GM23338 (cell line): Measurements from ENCODE around the gene BMPER. TPM values are rescaled to one million over a fixed set of nuclear protein-coding genes. Genes with fewer than 3 reads are reported as not detected.

Source experiments
- ATAC-seq: fragments of 200-7000 bp; cut with Tn5 transposase; 3 replicates; pipeline ENCODE4 v1.9.1; 2020
- DNase-seq: peaks from one replicate; pipeline ENCODE4 v3.0.0-alpha.2; 2015; ENCODE audit warnings: low spot score
- H2AFZ ChIP-seq: fragments of 200-600 bp; sonication (generic); 2 replicates; pipeline ENCODE4 v1.8.0; 2016; ENCODE audit warnings: antibody characterized with exemption, mild to moderate bottlenecking, moderate library complexity
- H3F3A ChIP-seq: fragments of 200-600 bp; sonication (generic); replicated peaks from 2 replicates; pipeline ENCODE4 v1.8.0; 2017; ENCODE audit warnings: antibody characterized with exemption, mixed run types, low read depth
- H3K27ac ChIP-seq: fragments of 200-600 bp; sonication (generic); 2 replicates; pipeline ENCODE4 v1.6.1; 2016; ENCODE audit warnings: low read depth
- H3K27me3 ChIP-seq: fragments of 200-600 bp; sonication (generic); 2 replicates; pipeline ENCODE4 v1.8.0; 2016; ENCODE audit warnings: mild to moderate bottlenecking, mixed run types, moderate library complexity; ENCODE audit not compliant: insufficient read depth
- H3K36me3 ChIP-seq: fragments of 200-600 bp; sonication (generic); 2 replicates; pipeline ENCODE4 v1.8.0; 2016; ENCODE audit warnings: mild to moderate bottlenecking; ENCODE audit not compliant: insufficient read depth
- H3K4me1 ChIP-seq: fragments of 200-600 bp; sonication (generic); 2 replicates; pipeline ENCODE4 v1.8.0; 2016; ENCODE audit warnings: mild to moderate bottlenecking, moderate library complexity; ENCODE audit not compliant: insufficient read depth
- H3K4me2 ChIP-seq: fragments of 200-600 bp; sonication (generic); 2 replicates; pipeline ENCODE4 v1.7.1; 2017; ENCODE audit warnings: mixed run types
- H3K4me3 ChIP-seq: fragments of 200-600 bp; sonication (generic); 2 replicates; pipeline ENCODE4 v1.6.1; 2016; ENCODE audit warnings: mixed run types
- H3K79me2 ChIP-seq: fragments of 200-600 bp; sonication (generic); replicated peaks from 2 replicates; pipeline ENCODE4 v1.8.0; 2017; ENCODE audit warnings: mild to moderate bottlenecking; ENCODE audit not compliant: insufficient read depth
- H3K9me2 ChIP-seq: fragments of 200-600 bp; sonication (generic); 2 replicates; pipeline ENCODE4 v1.8.0; 2017; ENCODE audit not compliant: insufficient read depth
- H4K20me1 ChIP-seq: fragments of 200-600 bp; sonication (generic); replicated peaks from 2 replicates; pipeline ENCODE4 v1.8.0; 2017; ENCODE audit warnings: mild to moderate bottlenecking; ENCODE audit not compliant: insufficient read depth
- H3K27ac Mint-ChIP-seq: 2 replicates; pipeline ENCODE4 v1.8.0; 2020; ENCODE audit warnings: inconsistent platforms, mild to moderate bottlenecking, moderate library complexity, mixed read lengths
- H3K27me3 Mint-ChIP-seq: 3 replicates; pipeline ENCODE4 v1.8.0; 2022; ENCODE audit warnings: low read depth, mild to moderate bottlenecking, moderate library complexity, mixed read lengths, inconsistent platforms; ENCODE audit not compliant: insufficient read depth, poor library complexity
- H3K36me3 Mint-ChIP-seq: 3 replicates; pipeline ENCODE4 v1.8.0; 2021; ENCODE audit warnings: low read depth, mild to moderate bottlenecking, inconsistent platforms, moderate library complexity, mixed read lengths
- H3K4me1 Mint-ChIP-seq: 3 replicates; pipeline ENCODE4 v1.8.0; 2020; ENCODE audit warnings: mild to moderate bottlenecking, inconsistent platforms, mixed read lengths
- H3K4me3 Mint-ChIP-seq: 3 replicates; pipeline ENCODE4 v1.8.0; 2021; ENCODE audit warnings: moderate library complexity, mild to moderate bottlenecking, inconsistent platforms, mixed read lengths
- H3K9me3 Mint-ChIP-seq: 3 replicates; pipeline ENCODE4 v1.8.0; 2020; ENCODE audit warnings: moderate library complexity, mild to moderate bottlenecking, inconsistent platforms, mixed read lengths
- CREB1 ChIP-seq: fragments of 250-450 bp; sonication (Bioruptor Pico); IDR thresholded peaks from 2 replicates; pipeline ENCODE4 v1.5.0; 2020; ENCODE audit warnings: low read depth, mild to moderate bottlenecking, moderate library complexity
- EZH2 ChIP-seq: fragments of 200-600 bp; sonication (generic); IDR thresholded peaks from one replicate; pipeline ENCODE4 v1.8.0; 2017; ENCODE audit warnings: antibody characterized with exemption, mild to moderate bottlenecking, low read depth; ENCODE audit not compliant: unreplicated experiment
- EZH2phosphoT487 ChIP-seq: fragments of 200-600 bp; sonication (generic); IDR thresholded peaks from one replicate; pipeline ENCODE4 v1.8.1; 2018; ENCODE audit warnings: antibody characterized with exemption; ENCODE audit not compliant: unreplicated experiment
- JUNB ChIP-seq: IDR thresholded peaks from one replicate; pipeline ENCODE4 v1.6.1; 2016; ENCODE audit warnings: antibody characterized with exemption; ENCODE audit not compliant: unreplicated experiment
- NANOG ChIP-seq: IDR thresholded peaks from 2 replicates; pipeline ENCODE4 v1.6.1; 2016; ENCODE audit warnings: antibody characterized with exemption, borderline replicate concordance
- POLR2AphosphoS5 ChIP-seq: IDR thresholded peaks from 2 replicates; pipeline ENCODE4 v1.6.1; 2016; ENCODE audit warnings: antibody characterized with exemption, low read depth
- STAT1 ChIP-seq: IDR thresholded peaks from one replicate; pipeline ENCODE4 v1.6.1; 2016; ENCODE audit warnings: antibody characterized with exemption; ENCODE audit not compliant: unreplicated experiment
- ZNF114 ChIP-seq: fragments of 250-450 bp; sonication (Bioruptor Pico); IDR thresholded peaks from 2 replicates; pipeline ENCODE4 v1.5.0; 2020; ENCODE audit warnings: mild to moderate bottlenecking, moderate library complexity
- ZNF331 ChIP-seq: fragments of 250-450 bp; sonication (Bioruptor Pico); IDR thresholded peaks from 2 replicates; pipeline ENCODE4 v1.5.0; 2020; ENCODE audit warnings: low read depth, mild to moderate bottlenecking, moderate library complexity
- polyA plus RNA-seq: library from polyadenylated mRNA; unstranded; fragments of >200 nt; fragmentation: Nextera tagmentation; extraction: Ambion mirVana; gene quantifications from 2 replicates; pipeline ENCODE4 v1.2.1, GENCODE V29; 2016
- total RNA-seq: library from RNA; depleted of rRNA; stranded (reverse); fragments of >200 nt; shearing (Covaris generic); gene quantifications from 2 replicates; pipeline ENCODE4 v1.2.3, GENCODE V29; 2014
- TF ChIP-seq, protein P1 (sequence below): fragments of 250-450 bp; sonication (Bioruptor Pico); IDR thresholded peaks from 2 replicates; pipeline ENCODE4 v1.5.0; 2020; ENCODE audit warnings: mild to moderate bottlenecking, moderate library complexity
- TF ChIP-seq, protein P2 (sequence below): IDR thresholded peaks from 2 replicates; pipeline ENCODE4 v1.6.1; 2016; ENCODE audit warnings: antibody characterized with exemption
- TF ChIP-seq, protein P3 (sequence below): IDR thresholded peaks from one replicate; pipeline ENCODE4 v1.6.1; 2018; ENCODE audit warnings: antibody characterized with exemption; ENCODE audit not compliant: unreplicated experiment
- TF ChIP-seq, protein P4 (sequence below), 2 experiments: fragments of 200-600 bp in 1 of 2; sonication (generic) in 1 of 2; conservative IDR thresholded peaks; 2 replicates each; pipeline versions ENCODE4 v1.5.1 to v1.6.1; 2016 to 2017; ENCODE audit warnings: antibody characterized with exemption in 2 of 2, low read depth in 2 of 2, mild to moderate bottlenecking in 2 of 2, moderate library complexity in 1 of 2

Gene BMPER
- total and polyA plus RNA-seq, 2 experiments from 2014 or later: 0.53 to 1.4 TPM

DNA sequence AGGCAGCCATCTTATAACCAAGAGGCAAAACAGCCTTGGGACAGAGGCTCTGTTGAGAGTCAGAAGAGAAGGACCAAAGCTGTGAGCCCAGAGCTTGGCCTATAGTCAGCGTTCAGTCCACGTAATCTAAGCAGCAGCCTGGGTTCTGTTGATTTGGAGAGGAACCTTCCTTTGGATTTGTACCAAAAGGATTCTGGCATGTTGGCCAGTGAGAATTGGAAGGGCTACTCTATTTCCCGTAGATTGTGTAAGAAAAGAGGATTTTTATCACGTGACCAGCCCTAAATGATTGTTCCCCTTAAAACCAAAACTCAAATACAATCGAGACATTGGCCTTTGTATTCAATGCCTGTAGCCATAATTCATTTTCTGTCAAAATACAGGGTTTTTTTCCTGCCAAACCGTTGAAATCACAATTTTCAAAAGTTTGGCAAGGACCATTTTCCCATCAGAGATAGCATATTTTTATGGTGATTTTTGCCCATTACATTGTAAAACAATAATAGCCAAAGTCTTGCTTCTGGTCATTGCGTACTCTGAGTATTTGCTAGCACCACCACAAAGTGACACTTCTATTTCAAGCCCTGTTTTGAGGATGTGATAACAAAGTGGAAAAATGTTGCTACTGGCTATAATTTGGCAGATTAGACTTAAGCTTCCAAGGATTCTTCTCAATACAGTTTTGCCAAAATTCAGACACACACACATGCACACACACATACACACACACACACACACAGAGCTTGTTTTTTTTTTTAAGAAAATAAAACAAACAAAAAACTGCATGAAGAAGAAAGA is 23.1 kb upstream of the BMPER start:
- Histone ChIP-seq H3K27me3 (no peaks in the 10 kb centered on the region), H3K79me2 (no peaks in the 10 kb centered on the region), H4K20me1 (no peaks in the 10 kb centered on the region), H3K36me3 (no peaks in the 10 kb centered on the region; the same call in 1 of the 2 replicates), H3F3A (no peaks in the 10 kb centered on the region), H3K27ac (no peak overlapping the region), H3K4me2 (no peak overlapping the region), H2AFZ (no peak overlapping the region), H3K4me3 (no peak overlapping the region), H3K9me2 (peaks cover 10% of the 10 kb centered on the region; the same call in 1 of the 2 replicates), H3K4me1 (no peaks in the 10 kb centered on the region; the same call in 1 of the 2 replicates)
- Mint-ChIP-seq H3K4me3 (no peak overlapping the region), H3K9me3 (no peaks in the 10 kb centered on the region), H3K36me3 (no peaks in the 10 kb centered on the region), H3K27me3 (no peaks in the 10 kb centered on the region), H3K4me1 (peaks cover 15% of the 10 kb centered on the region; the same call in 2 of the 3 replicates), H3K27ac (no peak overlapping the region)
- no peak for TF ChIP-seq STAT1
- no peak for TF ChIP-seq POLR2AphosphoS5
- no peak for TF ChIP-seq EZH2
- TF ChIP-seq, protein P1, sequence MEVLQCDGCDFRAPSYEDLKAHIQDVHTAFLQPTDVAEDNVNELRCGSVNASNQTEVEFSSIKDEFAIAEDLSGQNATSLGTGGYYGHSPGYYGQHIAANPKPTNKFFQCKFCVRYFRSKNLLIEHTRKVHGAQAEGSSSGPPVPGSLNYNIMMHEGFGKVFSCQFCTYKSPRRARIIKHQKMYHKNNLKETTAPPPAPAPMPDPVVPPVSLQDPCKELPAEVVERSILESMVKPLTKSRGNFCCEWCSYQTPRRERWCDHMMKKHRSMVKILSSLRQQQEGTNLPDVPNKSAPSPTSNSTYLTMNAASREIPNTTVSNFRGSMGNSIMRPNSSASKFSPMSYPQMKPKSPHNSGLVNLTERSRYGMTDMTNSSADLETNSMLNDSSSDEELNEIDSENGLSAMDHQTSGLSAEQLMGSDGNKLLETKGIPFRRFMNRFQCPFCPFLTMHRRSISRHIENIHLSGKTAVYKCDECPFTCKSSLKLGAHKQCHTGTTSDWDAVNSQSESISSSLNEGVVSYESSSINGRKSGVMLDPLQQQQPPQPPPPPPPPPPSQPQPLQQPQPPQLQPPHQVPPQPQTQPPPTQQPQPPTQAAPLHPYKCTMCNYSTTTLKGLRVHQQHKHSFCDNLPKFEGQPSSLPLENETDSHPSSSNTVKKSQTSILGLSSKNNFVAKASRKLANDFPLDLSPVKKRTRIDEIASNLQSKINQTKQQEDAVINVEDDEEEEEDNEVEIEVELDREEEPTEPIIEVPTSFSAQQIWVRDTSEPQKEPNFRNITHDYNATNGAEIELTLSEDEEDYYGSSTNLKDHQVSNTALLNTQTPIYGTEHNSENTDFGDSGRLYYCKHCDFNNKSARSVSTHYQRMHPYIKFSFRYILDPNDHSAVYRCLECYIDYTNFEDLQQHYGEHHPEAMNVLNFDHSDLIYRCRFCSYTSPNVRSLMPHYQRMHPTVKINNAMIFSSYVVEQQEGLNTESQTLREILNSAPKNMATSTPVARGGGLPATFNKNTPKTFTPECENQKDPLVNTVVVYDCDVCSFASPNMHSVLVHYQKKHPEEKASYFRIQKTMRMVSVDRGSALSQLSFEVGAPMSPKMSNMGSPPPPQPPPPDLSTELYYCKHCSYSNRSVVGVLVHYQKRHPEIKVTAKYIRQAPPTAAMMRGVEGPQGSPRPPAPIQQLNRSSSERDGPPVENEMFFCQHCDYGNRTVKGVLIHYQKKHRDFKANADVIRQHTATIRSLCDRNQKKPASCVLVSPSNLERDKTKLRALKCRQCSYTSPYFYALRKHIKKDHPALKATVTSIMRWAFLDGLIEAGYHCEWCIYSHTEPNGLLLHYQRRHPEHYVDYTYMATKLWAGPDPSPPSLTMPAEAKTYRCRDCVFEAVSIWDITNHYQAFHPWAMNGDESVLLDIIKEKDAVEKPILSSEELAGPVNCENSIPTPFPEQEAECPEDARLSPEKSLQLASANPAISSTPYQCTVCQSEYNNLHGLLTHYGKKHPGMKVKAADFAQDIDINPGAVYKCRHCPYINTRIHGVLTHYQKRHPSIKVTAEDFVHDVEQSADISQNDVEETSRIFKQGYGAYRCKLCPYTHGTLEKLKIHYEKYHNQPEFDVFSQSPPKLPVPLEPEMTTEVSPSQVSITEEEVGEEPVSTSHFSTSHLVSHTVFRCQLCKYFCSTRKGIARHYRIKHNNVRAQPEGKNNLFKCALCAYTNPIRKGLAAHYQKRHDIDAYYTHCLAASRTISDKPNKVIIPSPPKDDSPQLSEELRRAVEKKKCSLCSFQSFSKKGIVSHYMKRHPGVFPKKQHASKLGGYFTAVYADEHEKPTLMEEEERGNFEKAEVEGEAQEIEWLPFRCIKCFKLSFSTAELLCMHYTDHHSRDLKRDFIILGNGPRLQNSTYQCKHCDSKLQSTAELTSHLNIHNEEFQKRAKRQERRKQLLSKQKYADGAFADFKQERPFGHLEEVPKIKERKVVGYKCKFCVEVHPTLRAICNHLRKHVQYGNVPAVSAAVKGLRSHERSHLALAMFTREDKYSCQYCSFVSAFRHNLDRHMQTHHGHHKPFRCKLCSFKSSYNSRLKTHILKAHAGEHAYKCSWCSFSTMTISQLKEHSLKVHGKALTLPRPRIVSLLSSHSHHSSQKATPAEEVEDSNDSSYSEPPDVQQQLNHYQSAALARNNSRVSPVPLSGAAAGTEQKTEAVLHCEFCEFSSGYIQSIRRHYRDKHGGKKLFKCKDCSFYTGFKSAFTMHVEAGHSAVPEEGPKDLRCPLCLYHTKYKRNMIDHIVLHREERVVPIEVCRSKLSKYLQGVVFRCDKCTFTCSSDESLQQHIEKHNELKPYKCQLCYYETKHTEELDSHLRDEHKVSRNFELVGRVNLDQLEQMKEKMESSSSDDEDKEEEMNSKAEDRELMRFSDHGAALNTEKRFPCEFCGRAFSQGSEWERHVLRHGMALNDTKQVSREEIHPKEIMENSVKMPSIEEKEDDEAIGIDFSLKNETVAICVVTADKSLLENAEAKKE (CRISPR knock-in tag): no peak
- no peak for TF ChIP-seq ZNF331 (CRISPR knock-in tag)
- TF ChIP-seq, protein P2, sequence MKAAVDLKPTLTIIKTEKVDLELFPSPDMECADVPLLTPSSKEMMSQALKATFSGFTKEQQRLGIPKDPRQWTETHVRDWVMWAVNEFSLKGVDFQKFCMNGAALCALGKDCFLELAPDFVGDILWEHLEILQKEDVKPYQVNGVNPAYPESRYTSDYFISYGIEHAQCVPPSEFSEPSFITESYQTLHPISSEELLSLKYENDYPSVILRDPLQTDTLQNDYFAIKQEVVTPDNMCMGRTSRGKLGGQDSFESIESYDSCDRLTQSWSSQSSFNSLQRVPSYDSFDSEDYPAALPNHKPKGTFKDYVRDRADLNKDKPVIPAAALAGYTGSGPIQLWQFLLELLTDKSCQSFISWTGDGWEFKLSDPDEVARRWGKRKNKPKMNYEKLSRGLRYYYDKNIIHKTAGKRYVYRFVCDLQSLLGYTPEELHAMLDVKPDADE: no peak
- TF ChIP-seq, protein P3, sequence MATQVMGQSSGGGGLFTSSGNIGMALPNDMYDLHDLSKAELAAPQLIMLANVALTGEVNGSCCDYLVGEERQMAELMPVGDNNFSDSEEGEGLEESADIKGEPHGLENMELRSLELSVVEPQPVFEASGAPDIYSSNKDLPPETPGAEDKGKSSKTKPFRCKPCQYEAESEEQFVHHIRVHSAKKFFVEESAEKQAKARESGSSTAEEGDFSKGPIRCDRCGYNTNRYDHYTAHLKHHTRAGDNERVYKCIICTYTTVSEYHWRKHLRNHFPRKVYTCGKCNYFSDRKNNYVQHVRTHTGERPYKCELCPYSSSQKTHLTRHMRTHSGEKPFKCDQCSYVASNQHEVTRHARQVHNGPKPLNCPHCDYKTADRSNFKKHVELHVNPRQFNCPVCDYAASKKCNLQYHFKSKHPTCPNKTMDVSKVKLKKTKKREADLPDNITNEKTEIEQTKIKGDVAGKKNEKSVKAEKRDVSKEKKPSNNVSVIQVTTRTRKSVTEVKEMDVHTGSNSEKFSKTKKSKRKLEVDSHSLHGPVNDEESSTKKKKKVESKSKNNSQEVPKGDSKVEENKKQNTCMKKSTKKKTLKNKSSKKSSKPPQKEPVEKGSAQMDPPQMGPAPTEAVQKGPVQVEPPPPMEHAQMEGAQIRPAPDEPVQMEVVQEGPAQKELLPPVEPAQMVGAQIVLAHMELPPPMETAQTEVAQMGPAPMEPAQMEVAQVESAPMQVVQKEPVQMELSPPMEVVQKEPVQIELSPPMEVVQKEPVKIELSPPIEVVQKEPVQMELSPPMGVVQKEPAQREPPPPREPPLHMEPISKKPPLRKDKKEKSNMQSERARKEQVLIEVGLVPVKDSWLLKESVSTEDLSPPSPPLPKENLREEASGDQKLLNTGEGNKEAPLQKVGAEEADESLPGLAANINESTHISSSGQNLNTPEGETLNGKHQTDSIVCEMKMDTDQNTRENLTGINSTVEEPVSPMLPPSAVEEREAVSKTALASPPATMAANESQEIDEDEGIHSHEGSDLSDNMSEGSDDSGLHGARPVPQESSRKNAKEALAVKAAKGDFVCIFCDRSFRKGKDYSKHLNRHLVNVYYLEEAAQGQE: no peak
- TF ChIP-seq ZNF114 (CRISPR knock-in tag): no peak
- TF ChIP-seq, protein P4, sequence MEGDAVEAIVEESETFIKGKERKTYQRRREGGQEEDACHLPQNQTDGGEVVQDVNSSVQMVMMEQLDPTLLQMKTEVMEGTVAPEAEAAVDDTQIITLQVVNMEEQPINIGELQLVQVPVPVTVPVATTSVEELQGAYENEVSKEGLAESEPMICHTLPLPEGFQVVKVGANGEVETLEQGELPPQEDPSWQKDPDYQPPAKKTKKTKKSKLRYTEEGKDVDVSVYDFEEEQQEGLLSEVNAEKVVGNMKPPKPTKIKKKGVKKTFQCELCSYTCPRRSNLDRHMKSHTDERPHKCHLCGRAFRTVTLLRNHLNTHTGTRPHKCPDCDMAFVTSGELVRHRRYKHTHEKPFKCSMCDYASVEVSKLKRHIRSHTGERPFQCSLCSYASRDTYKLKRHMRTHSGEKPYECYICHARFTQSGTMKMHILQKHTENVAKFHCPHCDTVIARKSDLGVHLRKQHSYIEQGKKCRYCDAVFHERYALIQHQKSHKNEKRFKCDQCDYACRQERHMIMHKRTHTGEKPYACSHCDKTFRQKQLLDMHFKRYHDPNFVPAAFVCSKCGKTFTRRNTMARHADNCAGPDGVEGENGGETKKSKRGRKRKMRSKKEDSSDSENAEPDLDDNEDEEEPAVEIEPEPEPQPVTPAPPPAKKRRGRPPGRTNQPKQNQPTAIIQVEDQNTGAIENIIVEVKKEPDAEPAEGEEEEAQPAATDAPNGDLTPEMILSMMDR (conservative IDR thresholded peaks at IDR 0.05; ENCODE audit: low read depth in 2 of 2): no peak
- TF ChIP-seq JUNB: no peak
- TF ChIP-seq CREB1 (CRISPR knock-in tag): no peak
- no peak for TF ChIP-seq NANOG
- no peak for TF ChIP-seq EZH2phosphoT487
- ATAC-seq (no peak), DNase-seq (no peak)
